ENCODE data around the gene NKD1. TPM values are rescaled to one million over a fixed set of nuclear protein-coding genes. Genes with fewer than 3 reads are reported as not detected.

NKD1 gene
- total RNA-seq, 1 donor from 2014 or later, result 1.5 TPM

GRCh38 chr16:50525716-50526115 lies 22.5 kb upstream of the NKD1 start:
- intact Hi-C loops (cut with micrococcal nuclease), result no loop called here
- no peak for DNase-seq
- no peak overlapping the region for H3K27ac Mint-ChIP-seq

DNA sequence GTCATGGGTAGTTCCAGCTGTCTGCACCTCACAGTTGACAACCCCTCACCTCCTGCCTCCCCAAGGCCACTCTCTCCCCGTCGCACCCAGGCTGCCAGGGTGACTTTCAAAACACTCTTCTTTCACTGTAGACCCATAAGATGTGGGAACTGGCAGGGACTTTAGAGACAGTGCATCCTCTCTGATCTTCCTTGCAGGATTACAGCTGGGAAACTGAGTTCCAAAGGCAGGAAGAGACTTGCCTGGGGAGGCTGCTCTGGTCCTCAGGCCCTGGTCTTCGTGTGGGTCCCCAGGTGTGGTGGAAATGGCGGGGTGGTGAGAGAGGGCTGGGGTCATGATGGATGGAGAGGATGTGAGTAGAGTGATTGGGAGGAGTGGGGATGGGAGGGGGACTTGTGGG lies 21.9 kb upstream of the NKD1 start:
- no peak for ATAC-seq (ENCODE audit: low read depth)
- ChIA-PET CTCF (no interaction called here), POLR2A (no interaction called here)
- Mint-ChIP-seq H3K27me3 (peaks cover 40% of the 10 kb centered on the region), H3K4me1 (no peaks in the 10 kb centered on the region), H3K9me3 (peaks cover 15% of the 10 kb centered on the region), H3K4me3 (no peak overlapping the region), H3K36me3 (ENCODE audit: low read depth) (no peaks in the 10 kb centered on the region), H3K27ac (no peak overlapping the region)
- intact Hi-C loops (cut with micrococcal nuclease), result no loop called here
- TF ChIP-seq CTCF (IDR thresholded peaks at IDR 0.05), result no peak
- no peak for DNase-seq

More at GRCh38 chr16:50525716-50526115, 22.5 kb upstream of the NKD1 start:
- Mint-ChIP-seq H3K4me1 (no peaks in the 10 kb centered on the region), H3K4me3 (no peak overlapping the region), H3K27me3 (peaks cover 42% of the 10 kb centered on the region), H3K36me3 (ENCODE audit: low read depth) (no peaks in the 10 kb centered on the region), H3K9me3 (peaks cover 15% of the 10 kb centered on the region)
- POLR2A ChIA-PET, result no interaction called here
- no peak for ATAC-seq (ENCODE audit: low read depth)
- CTCF ChIA-PET, result no interaction called here
- TF ChIP-seq CTCF (IDR thresholded peaks at IDR 0.05), result no peak

- Mint-ChIP-seq H3K27ac (no peak overlapping the region), H3K27me3 (peaks cover 40% of the 10 kb centered on the region), H3K4me1 (no peaks in the 10 kb centered on the region), H3K4me3 (no peak overlapping the region), H3K36me3 (ENCODE audit: low read depth) (no peaks in the 10 kb centered on the region), H3K9me3 (peaks cover 15% of the 10 kb centered on the region)
- POLR2A ChIA-PET, result no interaction called here
- no peak for TF ChIP-seq CTCF (IDR thresholded peaks at IDR 0.05)
- ATAC-seq (ENCODE audit: low read depth) (no peak), DNase-seq (no peak)
- CTCF ChIA-PET, result no interaction called here
- intact Hi-C loops (cut with micrococcal nuclease), result no loop called here
These were observed 21.4 kb upstream of the NKD1 start for GRCh38 chr16:50526796-50527195.

DNA sequence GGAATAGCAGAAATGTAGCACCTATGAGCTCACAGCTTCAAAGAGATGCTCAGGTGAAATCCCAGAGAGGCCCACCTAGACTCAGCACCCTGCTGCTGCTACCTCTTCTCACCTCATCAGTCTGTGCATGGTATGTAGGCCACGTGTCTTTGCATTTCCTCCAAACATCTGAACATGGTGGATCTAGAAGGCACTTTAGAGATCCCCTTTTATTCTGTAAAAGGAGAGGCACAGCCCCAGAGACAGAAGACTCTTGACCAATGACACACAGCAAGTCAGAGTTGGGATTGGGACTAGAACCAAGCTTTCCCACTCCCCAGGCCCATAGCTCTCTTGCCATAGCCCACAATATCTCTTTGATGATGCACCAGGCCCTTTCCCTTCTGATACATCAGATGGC lies 19.4 kb upstream of the NKD1 start:
- Mint-ChIP-seq H3K4me3 (no peak overlapping the region), H3K4me1 (no peaks in the 10 kb centered on the region), H3K27ac (no peak overlapping the region), H3K36me3 (ENCODE audit: low read depth) (no peaks in the 10 kb centered on the region), H3K9me3 (peaks cover 15% of the 10 kb centered on the region), H3K27me3 (peaks cover 30% of the 10 kb centered on the region)
- ChIA-PET CTCF (no interaction called here), POLR2A (no interaction called here)
- TF ChIP-seq CTCF (IDR thresholded peaks at IDR 0.05), result no peak
- intact Hi-C loops (cut with micrococcal nuclease), result no loop called here
- no peak for DNase-seq
- ATAC-seq (ENCODE audit: low read depth), result no peak

GRCh38 chr16:50529334-50529733 lies 18.9 kb upstream of the NKD1 start:
- no peak overlapping the region for H3K4me3 Mint-ChIP-seq
- TF ChIP-seq CTCF (IDR thresholded peaks at IDR 0.05), result no peak
- peaks cover 15% of the 10 kb centered on the region for H3K9me3 Mint-ChIP-seq
- intact Hi-C loops (cut with micrococcal nuclease), result no loop called here
- peaks cover 33% of the 10 kb centered on the region for H3K27me3 Mint-ChIP-seq
- DNase-seq (no peak), ATAC-seq (ENCODE audit: low read depth) (no peak)
- H3K36me3 Mint-ChIP-seq (ENCODE audit: low read depth), result no peaks in the 10 kb centered on the region
- CTCF ChIA-PET, result no interaction called here
- POLR2A ChIA-PET, result no interaction called here
- no peak overlapping the region for H3K27ac Mint-ChIP-seq
- H3K4me1 Mint-ChIP-seq, result no peaks in the 10 kb centered on the region
